GM18498 (cell line): ENCODE measurements around the gene P2RX4.
"Not testable (repeated sequence)": the region's sequence is repeated elsewhere in the genome, so short reads cannot be mapped to it uniquely, and the experiment has no call there.

Experiments used
- ATAC-seq: cut with Tn5 transposase; IDR thresholded peaks from one replicate; pipeline ENCODE4 v1.9.1; 2021; ENCODE audit warnings: mild to moderate bottlenecking, moderate library complexity; ENCODE audit not compliant: unreplicated experiment

P2RX4 gene

DNA sequence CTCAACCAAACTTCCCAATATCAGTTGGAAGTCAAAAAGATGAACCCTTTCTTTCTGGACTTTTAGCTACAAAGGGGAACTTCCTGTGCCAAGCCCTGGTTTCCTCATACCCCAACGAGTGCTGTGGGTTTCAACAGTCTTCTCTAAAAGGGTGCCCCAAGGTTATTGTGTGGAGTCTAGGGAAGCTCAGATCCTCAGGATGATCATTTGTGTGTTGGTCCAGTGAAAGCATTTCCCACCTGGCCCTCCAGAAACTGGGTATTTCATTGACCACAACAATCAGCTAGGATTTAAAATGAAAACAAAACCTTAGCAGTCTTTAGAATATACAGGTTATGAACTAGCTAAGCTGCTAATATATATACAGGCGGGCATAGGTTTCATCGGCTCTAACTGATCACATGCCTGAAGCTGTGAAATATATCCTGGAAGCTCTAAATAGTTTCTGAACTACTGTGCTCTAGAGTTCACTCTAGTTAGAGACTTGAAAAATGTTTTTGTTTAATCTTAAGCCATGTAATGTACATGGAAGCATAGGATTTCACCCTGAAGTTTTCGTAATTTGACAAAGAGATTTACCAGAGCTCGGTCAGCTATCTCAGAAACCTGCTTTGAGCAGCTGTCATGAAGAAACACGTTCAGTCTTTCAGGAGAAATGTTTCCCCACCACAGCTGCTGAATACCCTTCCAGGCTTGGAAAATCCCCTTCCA is 29.6 kb downstream of the P2RX4 start:
- ATAC-seq, result no peak

DNA sequence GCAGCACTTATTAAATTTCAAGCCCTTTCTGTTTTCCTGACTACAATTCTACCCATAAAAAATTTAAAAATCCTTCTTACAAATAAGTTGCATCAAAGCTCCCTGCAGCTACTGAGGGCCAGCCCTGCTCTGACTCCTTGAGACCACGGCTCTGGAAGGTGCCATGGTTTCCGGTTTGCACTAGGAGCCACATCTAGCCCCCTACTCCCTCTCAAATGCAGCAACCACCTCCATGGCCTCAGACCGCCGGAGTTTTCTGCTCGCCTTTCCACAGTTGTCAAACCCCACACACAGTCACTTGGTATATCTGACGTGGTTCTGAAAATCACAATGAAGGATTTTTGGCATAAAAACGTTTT is 30.1 kb downstream of the P2RX4 start:
- no peak for ATAC-seq

DNA sequence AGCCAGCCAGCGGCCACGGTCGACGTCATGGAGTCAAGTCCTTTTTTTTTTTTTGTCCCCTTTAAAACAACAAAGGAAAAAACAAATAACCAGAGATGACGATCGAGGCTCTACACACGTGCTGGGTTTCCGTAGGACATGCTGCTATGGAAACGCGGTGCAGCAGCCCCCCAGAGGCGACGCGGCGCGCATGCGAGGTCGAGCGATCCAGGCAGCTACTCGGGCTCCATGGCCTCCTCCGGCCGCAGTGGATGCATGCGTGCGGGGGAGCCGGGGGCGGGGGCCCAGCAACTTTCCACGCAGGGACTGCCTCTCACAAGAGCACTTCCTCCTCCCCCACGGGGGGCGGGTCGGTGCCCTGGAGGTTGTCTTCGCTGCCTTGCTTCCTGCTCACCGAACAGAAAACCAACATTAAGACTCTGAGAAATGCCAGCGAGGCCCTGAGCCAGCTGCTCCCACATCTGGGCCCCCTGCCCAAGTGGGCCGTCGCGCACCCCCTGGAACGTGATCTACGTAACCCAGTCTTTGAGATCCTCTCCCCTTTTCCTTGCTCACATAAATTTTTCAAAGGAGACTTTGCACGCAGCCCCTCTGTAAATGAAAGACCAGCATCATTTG is 30.7 kb downstream of the P2RX4 start:
- ATAC-seq, result no peak

DNA sequence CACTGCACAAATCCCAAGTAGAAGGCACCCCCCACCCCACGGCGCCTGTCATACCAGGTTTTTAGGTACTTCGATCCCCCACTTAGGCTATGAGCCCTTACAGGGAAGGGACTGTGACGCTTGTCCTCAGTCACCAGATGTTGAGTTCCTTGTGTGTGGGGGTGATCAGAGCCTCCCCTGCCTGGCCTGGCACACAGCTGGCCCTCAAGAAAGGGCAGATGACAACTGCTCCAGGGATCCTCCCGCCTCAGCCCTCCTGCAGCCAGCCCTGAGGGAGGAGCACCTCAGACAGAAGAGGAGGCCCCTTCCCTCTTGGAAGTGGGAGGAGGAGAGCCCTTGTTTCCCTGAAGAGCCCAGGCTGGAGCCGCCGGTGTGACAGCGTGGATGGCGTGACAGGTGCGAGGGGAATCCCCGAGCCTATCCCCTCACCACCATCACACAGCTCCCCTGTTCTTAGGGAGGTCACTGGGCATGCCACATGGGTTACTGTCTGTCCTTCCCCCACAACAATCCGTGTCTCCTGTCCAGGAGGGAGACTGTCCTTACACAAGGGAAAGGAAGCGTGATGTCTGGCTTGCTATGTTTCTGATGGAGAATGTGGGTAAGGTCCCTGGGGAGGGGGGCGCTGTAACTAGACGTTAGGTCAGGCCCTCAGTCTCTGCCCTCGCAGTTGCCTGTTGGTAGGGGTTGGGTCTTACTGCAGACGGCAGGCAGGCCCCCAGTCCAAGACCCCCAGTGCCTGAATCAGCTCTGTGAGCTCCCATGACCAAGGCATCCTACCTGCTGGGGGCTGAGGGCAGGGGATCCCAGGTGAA is 31.4 kb downstream of the P2RX4 start:
- ATAC-seq, result no peak

DNA sequence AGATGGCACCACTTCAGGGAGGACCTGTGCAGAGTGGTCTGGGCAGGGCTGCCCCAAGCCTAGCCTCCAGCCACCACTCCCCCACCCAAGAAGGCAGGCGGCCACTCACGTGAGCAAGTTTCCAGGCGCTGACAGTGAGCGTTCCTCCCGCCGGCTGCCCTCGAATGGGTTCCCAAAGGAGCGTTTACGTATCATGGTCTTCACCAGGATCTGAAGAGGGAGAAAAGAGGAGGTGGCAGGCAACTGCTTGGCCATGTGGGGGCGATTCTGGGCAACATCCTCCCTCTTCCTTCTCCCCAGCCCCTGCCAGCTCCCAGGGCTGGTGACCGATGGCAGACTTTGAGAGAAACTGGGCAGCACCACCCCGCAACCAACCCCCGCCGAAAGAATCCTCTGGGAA is 35.1 kb downstream of the P2RX4 start:
- ATAC-seq, result no peak

DNA sequence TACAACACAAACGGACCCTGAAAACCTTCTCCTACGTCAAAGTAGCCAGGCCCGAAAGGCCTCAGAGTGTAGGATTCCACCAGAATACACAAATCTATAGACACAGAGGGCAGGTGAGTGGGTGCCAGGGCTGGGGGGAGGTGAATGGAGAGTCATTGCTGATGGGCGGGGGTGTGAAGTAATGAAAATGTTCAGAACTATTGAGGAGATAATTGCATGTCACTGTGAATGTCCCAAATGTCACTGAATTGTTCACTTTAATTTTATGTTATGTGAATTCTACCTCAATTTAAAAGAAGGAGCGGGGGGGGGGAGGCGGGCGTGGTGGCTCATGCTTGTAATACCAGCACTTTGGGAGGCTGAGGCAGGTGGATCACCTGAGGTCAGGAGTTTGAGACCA is 36.0 kb downstream of the P2RX4 start:
- ATAC-seq, result no peak

DNA sequence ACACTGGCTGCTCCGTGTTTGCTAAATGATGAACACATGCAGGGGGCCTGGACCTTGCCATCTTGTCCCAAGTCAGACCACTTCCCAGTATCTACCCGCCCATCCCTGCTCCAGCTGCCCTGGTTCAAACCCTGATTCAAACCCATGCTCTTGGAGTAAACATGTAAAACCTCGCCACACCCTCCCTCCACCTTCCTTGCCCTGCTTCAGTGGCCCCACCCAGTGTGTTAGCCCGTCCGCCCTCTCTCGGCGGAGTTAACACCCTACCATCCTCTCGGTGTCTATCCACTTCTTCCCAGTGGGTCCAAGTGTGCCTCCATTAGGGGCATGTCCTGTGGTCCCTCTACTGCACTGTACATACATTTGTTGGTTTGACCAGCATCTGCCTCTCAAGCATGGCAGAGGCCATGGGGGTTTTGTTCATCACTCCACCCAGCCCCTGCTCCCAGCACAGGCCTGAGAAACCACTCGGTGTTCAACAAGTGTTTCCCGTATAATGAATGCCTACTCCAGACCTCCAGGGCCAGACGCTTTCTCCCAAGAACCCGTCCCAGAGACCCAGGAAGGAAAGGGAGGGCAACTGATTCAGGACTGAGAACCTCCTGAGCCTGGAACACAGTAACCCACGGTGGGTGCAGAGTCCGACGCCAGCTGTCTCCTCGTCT is 37.1 kb downstream of the P2RX4 start:
- ATAC-seq, result no peak

DNA sequence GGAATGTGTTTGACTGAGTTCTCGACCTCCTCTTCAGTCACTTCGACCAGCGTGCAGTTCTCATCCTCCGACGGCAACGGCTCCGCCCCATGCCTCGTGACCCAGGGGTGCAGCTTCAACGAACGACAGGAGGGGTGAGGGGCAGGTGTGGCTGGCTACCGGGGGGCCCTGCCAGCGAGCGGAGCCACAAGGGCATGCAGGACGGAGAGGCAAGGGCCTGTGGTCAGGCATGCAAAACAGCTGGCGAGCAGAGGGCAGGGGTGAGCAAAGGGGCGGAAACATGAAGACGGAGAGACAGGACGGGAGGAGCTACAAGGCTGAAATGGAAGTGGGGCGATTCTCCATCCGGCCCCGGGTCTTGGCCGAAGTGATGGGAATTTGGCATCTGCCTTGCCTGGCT is 38.7 kb downstream of the P2RX4 start:
- peak; percentile 91 for ATAC-seq

DNA sequence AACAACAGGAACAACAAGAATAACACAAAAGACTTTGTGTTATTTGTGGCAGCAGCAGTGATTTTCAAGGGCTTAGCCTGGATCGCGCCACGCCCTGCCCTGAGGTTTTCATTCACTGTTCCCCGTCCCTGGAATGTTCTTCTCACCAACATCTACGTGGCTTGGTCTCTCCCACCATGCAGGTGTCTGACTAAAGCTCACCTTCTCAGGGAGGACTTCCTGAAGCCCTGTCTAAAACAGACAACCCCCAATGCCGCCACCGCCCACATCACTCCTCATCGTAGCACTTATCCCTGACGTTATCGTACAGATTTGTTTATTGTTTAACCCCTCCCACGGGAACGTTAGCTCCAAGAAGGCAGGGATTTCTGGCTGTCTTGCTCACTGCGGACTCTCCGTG is 40.4 kb downstream of the P2RX4 start:
- ATAC-seq, result no peak

DNA sequence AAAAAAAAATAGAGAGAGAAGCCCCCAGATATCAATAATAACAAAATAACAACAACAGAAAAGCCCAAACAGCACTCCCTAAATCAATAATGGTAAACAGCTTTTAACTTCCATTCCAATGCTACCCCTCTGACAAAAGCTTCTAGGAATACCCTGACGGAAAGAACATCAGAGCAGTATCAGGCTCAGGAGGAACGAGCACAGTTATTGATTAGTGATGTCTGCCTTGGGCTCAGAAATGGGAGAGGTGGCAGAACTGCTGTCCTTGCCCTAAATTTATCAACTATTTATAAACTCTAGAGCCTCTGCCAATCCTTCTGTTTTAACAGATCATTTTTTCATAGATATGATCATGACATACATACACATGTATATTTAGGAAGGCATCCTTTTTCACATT is 41.9 kb downstream of the P2RX4 start:
- ATAC-seq, result no peak

DNA sequence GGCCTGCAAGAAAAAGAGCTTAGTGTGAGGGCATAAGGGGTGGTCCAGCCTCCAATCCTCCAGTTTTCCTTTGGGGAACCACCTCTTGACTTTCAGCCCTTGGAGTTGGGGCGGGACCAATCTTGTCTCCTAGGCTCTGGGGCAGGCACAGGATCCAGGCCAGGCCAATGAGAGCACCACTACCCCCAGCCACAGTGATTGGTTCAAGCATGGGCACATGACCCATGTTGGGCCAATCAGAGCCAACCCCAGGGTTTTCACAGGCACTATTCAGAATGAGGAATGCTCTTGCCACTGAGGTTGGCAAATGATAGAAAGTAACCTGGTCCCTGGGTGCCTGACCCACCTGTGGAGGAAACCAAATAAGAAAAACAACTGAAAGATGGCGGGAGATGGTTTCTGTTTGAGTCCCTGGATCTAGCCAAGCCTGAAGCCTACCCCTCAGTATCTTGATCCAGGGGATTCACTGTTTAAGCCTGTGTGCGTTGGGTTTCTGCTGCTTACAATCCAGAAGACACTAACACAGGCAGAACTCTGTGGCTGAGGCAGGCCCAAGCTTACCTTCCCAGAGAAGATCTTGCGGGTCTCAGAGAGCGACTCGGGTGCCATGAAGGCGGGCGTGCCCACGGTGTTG is 42.9 kb downstream of the P2RX4 start:
- ATAC-seq, result no peak

DNA sequence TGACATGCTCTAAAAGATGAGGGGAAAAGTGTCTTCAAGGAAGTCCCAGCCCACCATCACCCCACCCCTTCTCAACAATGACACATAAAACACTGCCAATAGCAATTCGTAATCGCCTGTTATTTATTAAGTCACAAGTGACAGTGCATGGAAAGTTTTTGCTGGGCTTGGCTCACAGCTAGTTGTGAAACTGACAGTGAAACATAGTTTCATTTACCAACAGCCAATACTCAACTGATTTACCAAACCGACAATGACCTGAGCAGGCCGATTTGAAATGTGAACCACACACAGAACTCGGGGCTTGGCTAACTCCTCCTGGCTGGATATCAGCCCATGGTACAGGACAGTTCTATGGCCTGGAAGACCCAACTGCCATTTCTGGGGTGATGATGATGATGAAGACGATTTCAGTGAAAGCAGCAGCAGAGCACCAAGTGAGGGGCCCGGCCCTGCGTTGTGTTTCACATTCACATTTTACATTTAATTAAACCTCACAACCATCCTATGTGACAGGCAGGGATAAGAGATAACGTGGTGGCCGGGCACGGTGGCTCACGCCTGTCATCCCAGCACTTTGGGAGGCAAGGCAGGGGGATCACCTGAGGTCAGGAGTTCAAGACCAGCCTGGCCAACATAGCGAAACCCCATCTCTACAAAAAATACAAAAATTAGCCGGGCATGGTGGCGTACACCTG is 43.9 kb downstream of the P2RX4 start:
- ATAC-seq, result no peak

DNA sequence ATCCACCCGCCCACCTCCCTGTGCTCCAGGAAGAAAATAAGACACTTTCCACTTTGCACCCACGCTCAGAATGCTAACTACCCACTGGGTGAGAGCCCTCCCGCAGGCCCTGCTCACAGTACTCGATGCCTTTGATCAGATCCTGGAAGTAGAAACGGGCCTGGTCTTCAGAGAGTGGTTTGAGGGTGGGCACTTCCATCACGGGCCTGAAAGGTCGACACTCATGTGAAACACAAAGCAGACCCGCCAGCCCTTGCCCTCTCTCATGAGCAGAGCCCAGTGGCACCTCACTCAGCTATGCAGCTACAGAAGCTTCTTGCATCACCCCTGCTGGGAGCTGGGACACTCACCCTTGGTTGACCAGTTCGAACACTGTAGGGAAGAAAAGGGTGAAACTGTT is 45.5 kb downstream of the P2RX4 start:
- ATAC-seq, result no peak

DNA sequence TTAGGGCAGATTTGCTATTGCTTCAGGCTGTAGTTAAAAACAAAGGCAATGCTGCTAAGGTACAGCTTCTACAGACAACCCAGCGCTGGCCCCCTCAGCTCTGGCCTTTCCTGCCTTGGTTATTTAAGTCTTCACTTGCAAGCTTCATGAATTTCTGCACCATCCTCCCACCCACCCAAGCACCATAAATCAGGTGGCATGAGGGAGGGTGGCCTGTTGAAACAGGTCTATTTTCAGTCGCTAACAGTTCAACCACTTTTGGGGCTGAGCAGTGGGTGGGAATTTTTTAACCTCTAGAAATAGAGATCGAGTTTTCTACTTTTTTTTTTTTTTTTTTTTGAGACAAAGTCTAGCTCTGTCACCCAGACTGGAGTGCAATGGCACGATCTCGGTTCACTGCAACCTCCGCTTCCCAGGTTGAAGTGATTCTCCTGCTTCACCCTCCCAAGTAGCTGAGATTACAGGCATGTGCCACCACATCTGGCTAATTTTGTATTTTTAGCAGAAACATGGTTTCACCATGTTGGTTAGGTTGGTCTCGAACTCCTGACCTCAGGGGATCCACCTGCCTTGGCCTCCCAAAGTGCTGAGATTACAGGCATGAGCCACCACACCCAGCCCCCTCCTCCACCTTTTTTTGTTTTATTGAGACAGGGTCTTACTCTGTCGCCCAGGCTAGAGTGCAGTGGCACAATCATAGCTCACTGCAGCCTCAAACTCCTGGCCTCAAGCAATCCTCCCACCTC is 47.9 kb downstream of the P2RX4 start:
- ATAC-seq, result not testable (repeated sequence)

DNA sequence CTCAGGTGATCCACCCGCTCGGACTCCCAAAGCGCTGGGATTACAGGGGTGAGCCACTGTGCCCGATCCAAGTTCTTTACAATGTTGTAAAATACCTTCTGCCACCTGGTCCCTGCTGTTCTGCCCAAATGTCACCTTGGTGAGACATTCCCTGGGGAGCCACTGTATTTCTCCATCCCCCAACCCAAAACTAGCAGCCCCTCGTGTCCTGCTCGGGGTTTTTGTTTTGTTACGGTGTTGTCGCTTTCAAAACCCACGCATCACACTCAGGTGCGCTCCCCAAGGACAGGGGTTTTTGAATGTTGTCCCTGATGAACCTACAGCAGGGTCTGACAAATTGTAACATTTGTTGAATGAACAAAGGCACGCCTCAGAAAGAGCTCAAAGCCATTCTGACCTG is 49.1 kb downstream of the P2RX4 start:
- no peak for ATAC-seq

DNA sequence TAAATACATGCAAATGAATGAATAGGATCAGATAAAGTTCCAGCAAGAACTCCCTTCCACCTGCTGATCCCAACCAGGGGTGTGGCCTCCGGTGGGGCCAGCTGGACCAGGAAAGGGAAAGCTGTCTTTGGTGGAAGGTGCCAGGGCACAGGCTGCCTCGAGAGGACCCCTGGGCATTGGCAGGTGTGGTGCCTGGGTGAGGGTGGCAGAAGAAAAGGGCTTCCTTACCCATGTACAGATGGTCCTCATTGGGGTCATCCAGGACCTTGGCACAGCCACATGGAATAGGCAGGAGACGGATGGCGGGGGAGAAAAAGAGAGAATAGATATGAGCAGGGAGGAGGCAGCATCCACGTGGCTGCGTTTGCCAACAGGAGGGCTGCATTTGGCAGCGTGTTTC is 50.2 kb downstream of the P2RX4 start:
- ATAC-seq, result no peak

DNA sequence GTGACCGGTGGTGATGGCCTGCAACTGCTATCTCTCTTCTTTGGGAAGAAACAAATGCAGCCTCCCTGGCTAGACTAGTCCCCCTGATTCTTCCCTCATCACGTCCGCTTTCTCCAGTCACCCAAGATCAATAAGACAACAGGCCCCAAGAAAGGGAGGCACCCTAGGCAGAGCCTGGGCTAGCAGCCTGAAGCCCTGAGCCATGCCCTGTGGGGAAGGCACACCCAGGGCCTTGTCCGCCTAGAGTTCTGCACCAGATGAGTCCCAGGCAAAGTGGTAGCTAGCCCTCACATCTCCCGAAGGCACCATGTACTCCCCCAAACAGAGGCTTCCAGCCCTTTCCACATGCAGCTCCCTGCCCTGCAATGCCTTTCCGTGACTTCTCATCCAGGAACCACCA is 51.5 kb downstream of the P2RX4 start:
- ATAC-seq, result no peak

DNA sequence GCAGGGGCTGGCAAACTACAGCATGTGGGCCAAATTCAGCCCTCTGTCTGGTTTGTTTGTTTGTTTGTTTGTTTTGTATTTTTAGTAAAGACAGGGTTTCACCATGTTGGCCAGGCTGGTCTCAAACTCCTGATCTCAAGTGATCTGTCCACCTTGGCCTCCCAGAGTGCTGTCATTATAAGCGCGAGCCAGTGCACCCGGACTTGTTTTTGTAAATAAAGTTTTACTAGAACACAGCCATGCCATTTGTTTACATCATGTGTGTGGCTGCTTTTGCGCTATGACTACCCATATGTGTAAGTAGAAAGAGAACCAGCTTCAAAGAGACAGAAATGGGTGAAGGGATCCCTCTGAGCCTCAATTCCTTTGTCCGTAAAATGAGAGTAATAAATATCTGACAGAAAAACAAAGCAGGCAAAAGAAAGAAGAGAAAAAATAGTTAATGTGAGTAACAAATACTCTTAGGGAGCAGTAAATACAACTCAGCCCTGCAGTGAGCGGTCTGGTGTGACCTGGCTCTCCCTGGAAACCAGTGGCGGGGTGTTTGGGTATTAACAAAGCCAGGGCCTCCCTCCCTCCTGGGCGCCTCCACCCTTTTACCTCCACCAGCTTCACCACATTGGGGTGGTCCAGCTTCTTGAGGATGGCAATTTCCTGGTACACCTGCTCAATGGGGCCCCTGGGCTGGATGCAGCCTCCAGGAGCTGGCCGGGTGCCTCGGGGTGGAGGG is 53.4 kb downstream of the P2RX4 start:
- no peak for ATAC-seq

DNA sequence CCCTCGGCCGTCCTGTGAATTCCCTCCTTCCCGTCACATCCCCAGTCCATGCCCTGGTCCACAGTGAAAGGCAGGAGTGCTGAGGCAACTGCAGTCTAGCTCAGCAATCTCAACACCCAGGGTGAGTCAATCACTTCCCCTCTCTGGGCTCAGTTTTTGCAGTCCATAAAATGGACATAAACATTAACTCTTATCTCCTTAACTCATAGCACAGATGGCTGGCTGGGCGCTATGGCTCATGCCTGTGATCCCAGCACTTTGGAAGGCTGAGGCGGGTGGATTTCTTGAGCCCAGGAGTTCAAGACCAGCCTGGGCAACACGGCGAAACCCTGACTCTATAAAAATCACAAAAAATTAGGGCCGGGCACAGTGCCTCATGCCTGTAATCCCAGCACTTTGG is 54.2 kb downstream of the P2RX4 start:
- no peak for ATAC-seq
